CD14-positive monocyte (primary cell): ENCODE measurements around the gene ZYX. TPM values are rescaled to one million over a fixed set of nuclear protein-coding genes. Genes with fewer than 3 reads are reported as not detected.
A peak's percentile ranks its signal among the peaks of the same experiment; 100 is the strongest.

Experiments
- DNase-seq, 3 donors: peaks; one replicate each; pipeline ENCODE4 v3.0.0-alpha.2; 2011 to 2022
- H2AFZ ChIP-seq: 2 replicates; pipeline ENCODE4 v1.6.0; 2012; ENCODE audit warnings: mild to moderate bottlenecking, low read depth, low read length, inconsistent platforms; ENCODE audit not compliant: insufficient read depth, poor library complexity, severe bottlenecking
- H3K27ac ChIP-seq, 2 donors: 1 replicate in 1 of 2; 2 replicates in 1 of 2; pipeline ENCODE4 v1.5.1; 2012 to 2013; ENCODE audit warnings: low read length in 2 of 2, control low read depth in 1 of 2, inconsistent platforms in 1 of 2, low read depth in 1 of 2, mild to moderate bottlenecking in 1 of 2
- H3K27me3 ChIP-seq, 2 donors: one replicate each; pipeline versions ENCODE4 v1.6.0 to v1.6.1; 2011 to 2013; ENCODE audit warnings: low read length in 2 of 2; ENCODE audit not compliant: control insufficient read depth in 2 of 2, insufficient read depth in 2 of 2
- H3K36me3 ChIP-seq, 2 donors: replicated peaks in 1 of 2; 1 replicate in 1 of 2; 2 replicates in 1 of 2; pipeline versions ENCODE4 v1.5.1 to v1.6.1; 2012 to 2013; ENCODE audit warnings: low read length in 2 of 2, control low read depth in 1 of 2, inconsistent platforms in 1 of 2, mild to moderate bottlenecking in 1 of 2; ENCODE audit not compliant: insufficient read depth in 2 of 2, control insufficient read depth in 1 of 2
- H3K4me1 ChIP-seq, 2 donors: 1 replicate in 1 of 2; 2 replicates in 1 of 2; pipeline versions ENCODE4 v1.5.1 to v1.6.1; 2012 to 2013; ENCODE audit warnings: low read length in 2 of 2, control low read depth in 1 of 2, inconsistent platforms in 1 of 2, mild to moderate bottlenecking in 1 of 2, moderate library complexity in 1 of 2; ENCODE audit not compliant: insufficient read depth in 2 of 2, control insufficient read depth in 1 of 2
- H3K4me2 ChIP-seq: replicated peaks from 2 replicates; pipeline ENCODE3; 2012; ENCODE audit warnings: low read length, moderate library complexity, mild to moderate bottlenecking; ENCODE audit not compliant: poor library complexity, severe bottlenecking; ENCODE audit errors: extremely low read depth
- H3K4me3 ChIP-seq, 3 experiments: fragments of 200-600 bp in 1 of 3; sonication (generic) in 1 of 3; replicated peaks in 1 of 3; 1 replicate in 2 of 3; 2 replicates in 1 of 3; pipeline ENCODE4 v1.5.1; 2011 to 2013; ENCODE audit warnings: low read length in 3 of 3, mild to moderate bottlenecking in 3 of 3, control low read depth in 2 of 3, low read depth in 2 of 3, inconsistent platforms in 1 of 3, moderate library complexity in 1 of 3
- H3K79me2 ChIP-seq: 2 replicates; pipeline ENCODE4 v1.6.0; 2012; ENCODE audit warnings: mild to moderate bottlenecking, control low read depth, inconsistent platforms, low read length, moderate library complexity; ENCODE audit not compliant: insufficient read depth
- H3K9ac ChIP-seq: 2 replicates; pipeline ENCODE4 v1.6.0; 2017; ENCODE audit warnings: low read length, mild to moderate bottlenecking; ENCODE audit not compliant: insufficient read depth, poor library complexity, severe bottlenecking
- H3K9me3 ChIP-seq, 2 donors: replicated peaks in 1 of 2; 1 replicate in 1 of 2; 2 replicates in 1 of 2; pipeline versions ENCODE4 v1.5.1 to v1.6.1; 2012 to 2013; ENCODE audit warnings: low read length in 2 of 2, control low read depth in 1 of 2; ENCODE audit not compliant: control insufficient read depth in 1 of 2, insufficient read depth in 1 of 2
- H4K20me1 ChIP-seq: 2 replicates; pipeline ENCODE4 v1.6.0; 2012; ENCODE audit warnings: mild to moderate bottlenecking, low read length, control low read depth, moderate library complexity; ENCODE audit not compliant: insufficient read depth
- H3K27ac Mint-ChIP-seq, 7 donors: one replicate each; pipeline ENCODE4 v1.8.0; 2020; ENCODE audit warnings: mild to moderate bottlenecking in 7 of 7, mixed read lengths in 7 of 7, moderate library complexity in 6 of 7, inconsistent platforms in 2 of 7
- H3K27me3 Mint-ChIP-seq, 3 donors: one replicate each; pipeline ENCODE4 v1.8.0; 2021 to 2022; ENCODE audit warnings: low read depth in 3 of 3, mild to moderate bottlenecking in 3 of 3, mixed read lengths in 3 of 3, moderate library complexity in 3 of 3, inconsistent platforms in 1 of 3
- H3K36me3 Mint-ChIP-seq, 2 donors: one replicate each; pipeline ENCODE4 v1.8.0; 2020; ENCODE audit warnings: mixed read lengths in 2 of 2, inconsistent platforms in 1 of 2, mild to moderate bottlenecking in 1 of 2
- H3K4me1 Mint-ChIP-seq: one replicate; pipeline ENCODE4 v1.8.0; 2020; ENCODE audit warnings: mild to moderate bottlenecking, mixed read lengths
- H3K4me3 Mint-ChIP-seq, 2 donors: one replicate each; pipeline ENCODE4 v1.8.0; 2020; ENCODE audit warnings: mild to moderate bottlenecking in 2 of 2, mixed read lengths in 2 of 2, moderate library complexity in 1 of 2
- H3K9me3 Mint-ChIP-seq, 7 donors: one replicate each; pipeline ENCODE4 v1.8.0; 2020 to 2022; ENCODE audit warnings: mixed read lengths in 7 of 7, mild to moderate bottlenecking in 6 of 7, moderate library complexity in 6 of 7, inconsistent platforms in 2 of 7
- CTCF ChIP-seq: fragments of 200-600 bp; IDR thresholded peaks from one replicate; pipeline ENCODE4 v1.8.0; 2022; ENCODE audit warnings: antibody characterized with exemption, mild to moderate bottlenecking
- WGBS: methylation state at CpG from one replicate; pipeline ENCODE4 v1.1.5; 2013; ENCODE audit warnings: missing lambda C conversion rate; ENCODE audit not compliant: insufficient coverage; 5-methylcytosine and 5-hydroxymethylcytosine counted together
- intact Hi-C, 2 donors: fragments of 100-400 bp; cut with micrococcal nuclease; formaldehyde crosslinking; loops; one replicate each; pipeline versions ENCODE4 v1.15.0 to v1.15.1; 2023
- polyA plus RNA-seq, 3 donors: library from polyadenylated mRNA; depleted of rRNA in 1 of 3; unstranded in 2 of 3; stranded (reverse) in 1 of 3; fragments of 300-500 nt in 2 of 3; fragments of >200 nt in 1 of 3; fragmentation: Illumina TruSeq in 2 of 3; gene quantifications; 1 replicate in 2 of 3; 2 replicates in 1 of 3; pipeline ENCODE4 v1.2.3, GENCODE V29; 2012 to 2021

ZYX gene
- polyA plus RNA-seq, 3 donors, result 198 to 417 (median 331) TPM

DNA sequence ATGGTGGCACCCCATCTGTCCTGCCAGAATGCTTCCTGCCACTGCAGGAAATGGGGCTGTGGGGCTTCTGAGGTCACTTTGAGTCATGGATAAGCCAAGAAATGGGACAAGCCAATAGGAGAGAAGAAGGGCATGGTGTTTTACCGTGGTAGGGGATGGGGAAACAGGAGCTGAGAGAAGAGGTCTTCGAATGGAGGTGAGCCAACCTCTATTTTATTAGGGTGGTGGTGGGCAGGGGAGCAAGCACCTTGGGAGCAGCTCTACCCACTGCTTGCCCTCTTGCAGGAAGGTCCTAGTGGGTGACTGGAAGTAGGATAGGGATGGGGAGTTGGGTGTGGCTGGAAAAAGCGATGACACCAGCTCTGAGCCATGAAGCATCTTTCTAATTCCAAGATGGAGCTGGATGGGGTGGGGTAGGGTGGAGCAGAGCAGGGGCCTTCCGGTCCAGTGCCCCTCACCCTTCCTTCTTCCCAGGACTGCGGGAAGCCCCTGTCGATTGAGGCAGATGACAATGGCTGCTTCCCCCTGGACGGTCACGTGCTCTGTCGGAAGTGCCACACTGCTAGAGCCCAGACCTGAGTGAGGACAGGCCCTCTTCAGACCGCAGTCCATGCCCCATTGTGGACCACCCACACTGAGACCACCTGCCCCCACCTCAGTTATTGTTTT lies 9.1 kb downstream of the ZYX start:
- Histone ChIP-seq H3K27me3 (no peaks in the 10 kb centered on the region), H3K36me3 (peaks cover 57 to 70% of the 10 kb centered on the region in 2 donors), H3K4me3 (no peak overlapping the region), H3K9ac (no peak overlapping the region), H4K20me1 (peaks cover 97% of the 10 kb centered on the region), H3K4me2 (no peak overlapping the region), H3K79me2 (peaks cover 54% of the 10 kb centered on the region), H3K9me3 (no peaks in the 10 kb centered on the region), H2AFZ (no peak overlapping the region), H3K4me1 (peaks cover 51 to 82% of the 10 kb centered on the region in 2 donors), H3K27ac (peak overlapping the region in 1 of 2 donors; percentile 99)
- Mint-ChIP-seq H3K4me3 (no peak overlapping the region), H3K4me1 (peaks cover 61% of the 10 kb centered on the region), H3K36me3 (peaks cover 0 to 48% of the 10 kb centered on the region in 2 donors), H3K27ac (peak overlapping the region; percentile 35 to 87 (median 81)), H3K9me3 (no peaks in the 10 kb centered on the region), H3K27me3 (no peaks in the 10 kb centered on the region)
- intact Hi-C loops, result no loop called here
- no peak for DNase-seq
- 89% methylated on average over 8 of the region's 10 CpGs for WGBS
- TF ChIP-seq CTCF, result no peak

- H3K36me3 ChIP-seq, result peaks cover 57 to 67% of the 10 kb centered on the region in 2 donors
- Mint-ChIP-seq H3K4me1 (peaks cover 65% of the 10 kb centered on the region), H3K27ac (peak overlapping the region in 4 of 7 donors; percentile 35 to 86 (median 62)), H3K36me3 (peaks cover 0 to 48% of the 10 kb centered on the region in 2 donors), H3K9me3 (no peaks in the 10 kb centered on the region), H3K4me3 (no peak overlapping the region), H3K27me3 (no peaks in the 10 kb centered on the region)
- DNase-seq, result no peak
- H3K27ac ChIP-seq, result peak overlapping the region in 1 of 2 donors; percentile 13
- H3K79me2 ChIP-seq, result peaks cover 48% of the 10 kb centered on the region
- no peaks in the 10 kb centered on the region for H3K9me3 ChIP-seq
- H3K9ac ChIP-seq, result peak overlapping the region; percentile 15
- peaks cover 45 to 82% of the 10 kb centered on the region in 2 donors for H3K4me1 ChIP-seq
- H4K20me1 ChIP-seq, result peaks cover 95% of the 10 kb centered on the region
- TF ChIP-seq CTCF, result no peak
- WGBS, result 95% methylated on average over 3 of the region's 9 CpGs
- H3K27me3 ChIP-seq, result no peaks in the 10 kb centered on the region
- no peak overlapping the region for H3K4me3 ChIP-seq
- intact Hi-C loops, result no loop called here
- no peak overlapping the region for H2AFZ ChIP-seq
- no peak overlapping the region for H3K4me2 ChIP-seq
Observed at GRCh38 chr7:143390773-143391317, 9.7 kb downstream of the ZYX start.
